22Rv1 (cell line): ENCODE data around the gene ADAMTS2.

Experiments
- H3K27ac ChIP-seq: fragments of 450-650 bp; 2 replicates; pipeline ENCODE4 v1.5.1; 2017
- ZFX ChIP-seq: fragments of 450-650 bp; IDR thresholded peaks from 2 replicates; pipeline ENCODE4 v1.6.1; 2017; ENCODE audit warnings: antibody characterized with exemption, borderline replicate concordance
- TF ChIP-seq, protein P1 (sequence below): fragments of 450-650 bp; IDR thresholded peaks from 2 replicates; pipeline ENCODE4 v1.5.1; 2017; ENCODE audit warnings: mild to moderate bottlenecking

The ADAMTS2 gene

DNA sequence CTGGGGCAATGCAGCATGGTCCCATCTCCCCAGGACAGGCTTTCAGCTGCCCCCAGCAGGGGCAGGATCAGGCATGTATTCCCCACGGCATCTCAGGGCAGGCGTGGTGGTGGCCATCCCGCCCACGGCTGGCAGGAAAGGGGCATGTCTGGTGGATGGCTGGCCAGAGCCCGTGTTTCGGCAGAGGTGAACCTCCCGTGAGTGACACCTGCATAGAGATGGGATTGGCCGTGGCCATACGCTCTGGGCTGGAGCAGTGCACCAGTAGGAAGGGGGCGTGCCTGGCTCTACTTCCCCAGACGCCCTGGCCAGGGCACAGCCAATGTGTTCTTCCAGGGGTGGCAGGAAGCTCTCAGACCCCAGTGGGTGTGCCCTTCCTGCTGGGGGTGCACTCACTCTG lies 146.0 kb downstream of the ADAMTS2 start:
- H3K27ac ChIP-seq = no peak overlapping the region
- TF ChIP-seq, protein P1, sequence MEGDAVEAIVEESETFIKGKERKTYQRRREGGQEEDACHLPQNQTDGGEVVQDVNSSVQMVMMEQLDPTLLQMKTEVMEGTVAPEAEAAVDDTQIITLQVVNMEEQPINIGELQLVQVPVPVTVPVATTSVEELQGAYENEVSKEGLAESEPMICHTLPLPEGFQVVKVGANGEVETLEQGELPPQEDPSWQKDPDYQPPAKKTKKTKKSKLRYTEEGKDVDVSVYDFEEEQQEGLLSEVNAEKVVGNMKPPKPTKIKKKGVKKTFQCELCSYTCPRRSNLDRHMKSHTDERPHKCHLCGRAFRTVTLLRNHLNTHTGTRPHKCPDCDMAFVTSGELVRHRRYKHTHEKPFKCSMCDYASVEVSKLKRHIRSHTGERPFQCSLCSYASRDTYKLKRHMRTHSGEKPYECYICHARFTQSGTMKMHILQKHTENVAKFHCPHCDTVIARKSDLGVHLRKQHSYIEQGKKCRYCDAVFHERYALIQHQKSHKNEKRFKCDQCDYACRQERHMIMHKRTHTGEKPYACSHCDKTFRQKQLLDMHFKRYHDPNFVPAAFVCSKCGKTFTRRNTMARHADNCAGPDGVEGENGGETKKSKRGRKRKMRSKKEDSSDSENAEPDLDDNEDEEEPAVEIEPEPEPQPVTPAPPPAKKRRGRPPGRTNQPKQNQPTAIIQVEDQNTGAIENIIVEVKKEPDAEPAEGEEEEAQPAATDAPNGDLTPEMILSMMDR = no peak
- TF ChIP-seq ZFX = no peak

GRCh38 chr5:179198825-179199224 lies 146.4 kb downstream of the ADAMTS2 start:
- no peak for TF ChIP-seq ZFX
- TF ChIP-seq, protein P1 = no peak
- H3K27ac ChIP-seq = no peak overlapping the region

- H3K27ac ChIP-seq = no peak overlapping the region
- TF ChIP-seq, protein P1 = no peak
Measured at GRCh38 chr5:179196405-179197079, 148.7 kb downstream of the ADAMTS2 start.

DNA sequence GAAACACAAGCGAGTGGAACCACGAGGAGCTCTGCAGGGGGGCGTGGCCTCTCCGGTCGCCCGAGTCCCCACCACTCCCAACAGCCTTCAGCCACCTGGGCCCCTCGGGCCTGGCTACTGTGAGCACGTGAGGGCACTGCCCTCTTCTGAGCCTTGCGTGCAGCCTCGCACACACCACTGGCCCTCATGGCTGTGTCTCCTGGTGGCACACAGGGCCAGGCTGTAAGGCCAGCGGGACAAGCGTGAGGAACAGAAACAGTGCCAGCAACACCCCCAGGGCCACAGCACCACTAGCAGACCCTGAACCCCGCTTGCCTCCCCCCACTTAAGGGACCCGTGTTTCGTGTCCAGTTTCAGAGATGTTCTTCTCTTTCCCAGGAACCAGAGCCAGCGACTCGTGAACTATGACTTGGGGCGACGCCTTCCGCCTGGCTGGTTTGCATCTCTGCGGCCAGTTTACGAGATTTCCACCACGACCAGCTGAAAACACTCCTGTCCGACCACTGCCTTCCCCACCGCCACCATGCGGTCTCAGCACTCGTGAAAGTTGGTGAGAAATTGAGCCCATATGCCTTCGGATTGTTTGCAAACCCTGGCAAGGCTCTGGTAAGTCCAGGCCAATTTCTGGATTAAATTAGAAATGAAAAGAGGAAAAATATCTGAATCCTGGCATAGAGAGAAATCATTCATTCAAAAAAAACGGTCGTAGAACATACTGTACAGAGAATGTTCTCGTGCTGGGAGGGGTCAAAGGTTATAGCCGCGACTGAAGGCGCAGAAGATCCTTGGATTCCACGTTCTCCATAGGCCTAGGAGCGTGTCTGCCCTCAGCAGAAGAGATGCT lies 149.5 kb downstream of the ADAMTS2 start:
- TF ChIP-seq, protein P1 = no peak
- no peak for TF ChIP-seq ZFX
- no peak overlapping the region for H3K27ac ChIP-seq

DNA sequence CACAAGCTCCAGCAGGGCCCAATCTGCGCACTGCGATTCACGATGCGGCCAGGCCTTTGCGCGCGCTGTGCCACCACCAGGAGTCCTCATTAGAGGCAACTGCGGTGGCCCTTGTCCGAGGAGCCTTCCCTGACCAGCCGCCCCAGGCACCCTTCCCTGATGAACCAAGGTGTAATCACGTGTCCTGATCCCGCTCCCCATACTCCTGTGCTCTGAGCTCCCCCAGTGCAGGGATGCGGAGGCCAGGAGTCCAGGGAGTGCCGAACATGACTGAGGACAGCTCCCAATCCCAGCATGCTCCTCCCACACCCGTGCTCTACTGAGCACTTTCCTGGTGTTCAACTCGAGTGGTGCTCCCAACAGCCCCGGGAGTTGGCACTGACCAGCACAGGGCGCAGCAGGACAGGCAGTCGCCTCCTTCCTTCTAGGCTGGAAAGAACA lies 150.3 kb downstream of the ADAMTS2 start:
- TF ChIP-seq, protein P1 = no peak
- TF ChIP-seq ZFX = no peak
- H3K27ac ChIP-seq = no peak overlapping the region

- no peak for TF ChIP-seq ZFX
- TF ChIP-seq, protein P1 = no peak
- no peak overlapping the region for H3K27ac ChIP-seq
Measured at GRCh38 chr5:179194201-179194910, 150.9 kb downstream of the ADAMTS2 start.
